ENCODE data around the gene LY6G6D.
A peak's percentile ranks its signal among the peaks of the same experiment; 100 is the strongest.

LY6G6D gene

GRCh38 chr6:31725502-31726350 is 10.6 kb downstream of the LY6G6D start:
- no peak overlapping the region for H3K4me3 ChIP-seq (ENCODE audit: low read depth, low read length)
- no peak for DNase-seq (ENCODE audit: low read depth, low spot score)
- in situ Hi-C loops (cut with HindIII; ENCODE audit: low sequenced_read_pairs) = no loop called here
- TF ChIP-seq, protein P1, sequence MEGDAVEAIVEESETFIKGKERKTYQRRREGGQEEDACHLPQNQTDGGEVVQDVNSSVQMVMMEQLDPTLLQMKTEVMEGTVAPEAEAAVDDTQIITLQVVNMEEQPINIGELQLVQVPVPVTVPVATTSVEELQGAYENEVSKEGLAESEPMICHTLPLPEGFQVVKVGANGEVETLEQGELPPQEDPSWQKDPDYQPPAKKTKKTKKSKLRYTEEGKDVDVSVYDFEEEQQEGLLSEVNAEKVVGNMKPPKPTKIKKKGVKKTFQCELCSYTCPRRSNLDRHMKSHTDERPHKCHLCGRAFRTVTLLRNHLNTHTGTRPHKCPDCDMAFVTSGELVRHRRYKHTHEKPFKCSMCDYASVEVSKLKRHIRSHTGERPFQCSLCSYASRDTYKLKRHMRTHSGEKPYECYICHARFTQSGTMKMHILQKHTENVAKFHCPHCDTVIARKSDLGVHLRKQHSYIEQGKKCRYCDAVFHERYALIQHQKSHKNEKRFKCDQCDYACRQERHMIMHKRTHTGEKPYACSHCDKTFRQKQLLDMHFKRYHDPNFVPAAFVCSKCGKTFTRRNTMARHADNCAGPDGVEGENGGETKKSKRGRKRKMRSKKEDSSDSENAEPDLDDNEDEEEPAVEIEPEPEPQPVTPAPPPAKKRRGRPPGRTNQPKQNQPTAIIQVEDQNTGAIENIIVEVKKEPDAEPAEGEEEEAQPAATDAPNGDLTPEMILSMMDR (IDR thresholded peaks at IDR 0.05; ENCODE audit: low read depth, low read length) = no peak

- TF ChIP-seq, protein P1 (IDR thresholded peaks at IDR 0.05; ENCODE audit: low read depth, low read length) = no peak
- H3K4me3 ChIP-seq (ENCODE audit: low read depth, low read length) = no peak overlapping the region
- DNase-seq (ENCODE audit: low read depth, low spot score) = no peak
- in situ Hi-C loops (cut with HindIII; ENCODE audit: low sequenced_read_pairs) = no loop called here
Observed at GRCh38 chr6:31727034-31727716, 12.0 kb downstream of the LY6G6D start.

GRCh38 chr6:31727717-31728671 is 12.8 kb downstream of the LY6G6D start:
- in situ Hi-C loops (cut with HindIII; ENCODE audit: low sequenced_read_pairs) = no loop called here

GRCh38 chr6:31728767-31729514 is 13.8 kb downstream of the LY6G6D start, which contains the start of gene DDAH2:
Gene DDAH2 (minus strand): TSS chr6:31729299. CDS start chr6:31729161, 138 bp downstream.
- peak within 1 kb of the TSS; percentile 65 for H3K4me3 ChIP-seq (ENCODE audit: low read depth, low read length)
- DNase-seq (ENCODE audit: low read depth, low spot score) = no peak
- TF ChIP-seq, protein P1 (IDR thresholded peaks at IDR 0.05; ENCODE audit: low read depth, low read length) = no peak
- in situ Hi-C loops (cut with HindIII; ENCODE audit: low sequenced_read_pairs) = no loop called here

More at GRCh38 chr6:31727717-31728671, 12.8 kb downstream of the LY6G6D start:
- DNase-seq (ENCODE audit: low read depth, low spot score) = no peak
- TF ChIP-seq, protein P1 (IDR thresholded peaks at IDR 0.05; ENCODE audit: low read depth, low read length) = no peak
- H3K4me3 ChIP-seq (ENCODE audit: low read depth, low read length) = peak overlapping the region; percentile 65

DNA sequence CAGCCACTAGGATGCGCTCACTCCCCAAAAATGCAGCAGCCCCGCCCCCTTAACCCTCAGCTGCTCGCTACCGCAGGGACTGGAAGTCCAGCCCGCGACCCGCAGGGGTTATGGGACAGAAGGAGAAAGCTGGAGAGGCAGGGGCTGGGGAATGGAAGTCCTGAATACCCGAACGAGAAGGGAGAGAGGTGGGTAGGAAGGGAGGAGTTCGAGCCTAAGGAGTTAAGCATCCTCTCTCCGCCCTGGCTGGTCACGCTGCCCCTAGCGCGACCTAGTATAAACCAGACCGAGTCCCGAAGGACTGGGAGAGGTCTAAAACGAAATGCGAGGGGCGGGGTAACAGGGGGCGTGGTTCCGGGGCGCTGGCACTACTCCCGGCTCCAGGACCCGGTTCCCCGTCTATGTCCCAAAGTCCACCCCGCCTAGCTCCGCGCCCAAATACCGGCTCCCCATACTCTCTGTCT is 14.4 kb downstream of the LY6G6D start:
- peak overlapping the region; percentile 65 for H3K4me3 ChIP-seq (ENCODE audit: low read depth, low read length)
- in situ Hi-C loops (cut with HindIII; ENCODE audit: low sequenced_read_pairs) = no loop called here
- TF ChIP-seq, protein P1 (IDR thresholded peaks at IDR 0.05; ENCODE audit: low read depth, low read length) = peak; percentile 63
- peak; percentile 90 for DNase-seq (ENCODE audit: low read depth, low spot score)
